ENCODE measurements around the gene GRID1. TPM values are rescaled to one million over a fixed set of nuclear protein-coding genes. Genes with fewer than 3 reads are reported as not detected.

GRID1 gene
- total RNA-seq, 4 donors from 2014 or later: 0.88 to 7.3 (median 4.1) TPM

DNA sequence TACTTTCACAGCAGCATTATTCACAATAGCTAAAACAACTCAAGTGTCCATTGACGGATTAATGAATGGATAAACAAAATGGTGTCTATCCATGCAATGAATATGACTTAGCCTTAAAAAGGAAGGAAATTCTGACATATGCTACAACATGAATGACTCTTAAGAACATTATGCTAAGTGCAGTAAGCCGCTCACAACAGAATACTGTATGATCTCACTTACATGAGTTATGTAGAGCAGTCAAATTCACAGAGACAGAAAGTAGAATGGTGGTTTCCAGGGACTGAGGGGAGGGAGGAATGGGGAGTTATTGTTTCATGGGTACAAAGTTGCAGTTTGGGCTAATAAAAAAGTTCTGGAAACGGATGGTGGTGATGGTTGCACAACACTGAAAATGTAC lies 282.0 kb downstream of the GRID1 start:
- H3K27me3 ChIP-seq: no peaks in the 10 kb centered on the region
- no peak for DNase-seq
- no peak overlapping the region for H3K27ac ChIP-seq
- H3K36me3 ChIP-seq: no peaks in the 10 kb centered on the region
- no peak overlapping the region for H3K4me3 ChIP-seq
- TF ChIP-seq CTCF (IDR thresholded peaks at IDR 0.05) (no peak), POLR2A (IDR thresholded peaks at IDR 0.05) (no peak)
- no peaks in the 10 kb centered on the region for H3K4me1 ChIP-seq
- intact Hi-C loops (cut with DNase I; ENCODE audit: low total_unique reads): no loop called here
- H3K9me3 ChIP-seq: no peaks in the 10 kb centered on the region

DNA sequence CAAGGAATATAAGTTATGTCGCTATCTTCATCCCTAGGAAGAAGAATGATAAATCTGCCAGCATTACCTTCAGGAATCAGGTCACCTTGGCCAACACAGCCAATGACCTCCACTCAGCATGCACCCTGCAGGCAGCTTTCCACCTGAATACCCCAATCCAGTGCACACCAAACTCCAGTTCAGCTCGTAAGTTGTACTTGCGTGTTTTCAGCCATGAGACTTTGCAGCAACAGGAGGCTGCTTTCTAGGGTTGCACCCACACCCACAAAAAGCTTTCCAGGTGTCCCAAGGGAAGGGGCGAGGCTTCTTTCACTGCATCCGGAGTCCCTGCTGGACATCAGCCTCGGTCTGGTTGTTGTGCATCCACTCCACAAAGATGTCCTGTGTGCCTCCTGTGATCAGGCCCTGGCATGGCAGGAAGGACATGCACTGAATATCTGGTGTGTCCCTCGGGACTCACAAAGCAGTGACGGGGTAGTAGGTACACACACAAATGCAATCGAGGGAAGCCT lies 282.9 kb downstream of the GRID1 start:
- Histone ChIP-seq H3K27ac (no peak overlapping the region), H3K4me1 (no peaks in the 10 kb centered on the region), H3K36me3 (no peaks in the 10 kb centered on the region), H3K4me3 (no peak overlapping the region), H3K27me3 (no peaks in the 10 kb centered on the region), H3K9me3 (no peaks in the 10 kb centered on the region)
- no peak for DNase-seq
- intact Hi-C loops (cut with DNase I; ENCODE audit: low total_unique reads): no loop called here
- TF ChIP-seq CTCF (IDR thresholded peaks at IDR 0.05): no peak
- TF ChIP-seq POLR2A (IDR thresholded peaks at IDR 0.05): no peak

DNA sequence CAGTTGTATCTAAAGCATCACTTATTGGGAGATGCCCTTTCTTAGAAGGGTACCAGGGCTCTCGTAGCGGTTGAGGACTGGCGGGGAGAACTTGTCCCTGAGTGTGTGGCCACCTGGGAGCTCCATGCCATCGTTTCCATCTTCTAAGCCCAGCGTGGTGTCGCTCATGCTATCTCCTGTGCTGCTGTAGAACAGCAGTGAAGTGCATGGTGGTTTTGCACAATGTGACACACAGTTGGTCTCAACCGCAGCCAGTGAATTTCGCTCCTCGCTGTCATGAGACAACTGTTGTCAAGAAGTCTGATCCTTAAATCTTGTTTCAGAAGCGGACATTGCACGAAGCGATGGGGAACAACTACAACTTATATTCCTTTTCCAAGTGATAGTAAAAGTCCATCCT lies 283.4 kb downstream of the GRID1 start:
- TF ChIP-seq POLR2A (IDR thresholded peaks at IDR 0.05) (no peak), CTCF (IDR thresholded peaks at IDR 0.05) (no peak)
- DNase-seq: no peak
- H3K27ac ChIP-seq: no peak overlapping the region
- no peak overlapping the region for H3K4me3 ChIP-seq
- no peaks in the 10 kb centered on the region for H3K4me1 ChIP-seq
- no peaks in the 10 kb centered on the region for H3K36me3 ChIP-seq
- H3K27me3 ChIP-seq: no peaks in the 10 kb centered on the region
- H3K9me3 ChIP-seq: no peaks in the 10 kb centered on the region
- intact Hi-C loops (cut with DNase I; ENCODE audit: low total_unique reads): no loop called here

DNA sequence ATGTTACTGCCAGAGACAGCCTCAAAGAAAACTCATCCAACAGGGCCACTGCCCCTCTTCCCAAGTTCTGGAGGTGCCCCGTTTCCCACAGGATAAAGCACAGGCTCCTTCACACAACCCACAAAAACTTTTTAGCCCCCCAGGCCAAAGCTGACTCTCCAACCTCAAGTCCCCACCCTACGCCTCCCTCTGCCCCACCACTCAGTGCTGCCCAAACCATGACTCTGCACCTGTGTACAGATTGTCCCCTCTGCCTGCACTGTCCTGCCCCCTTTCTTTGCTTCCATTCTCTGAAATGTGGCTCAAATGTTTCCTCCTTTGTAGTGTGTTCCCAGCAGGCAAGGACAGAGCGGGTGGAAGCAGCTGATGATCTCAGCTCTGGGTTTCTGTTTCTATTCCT lies 284.0 kb downstream of the GRID1 start:
- intact Hi-C loops (cut with DNase I; ENCODE audit: low total_unique reads): no loop called here
- DNase-seq: no peak

DNA sequence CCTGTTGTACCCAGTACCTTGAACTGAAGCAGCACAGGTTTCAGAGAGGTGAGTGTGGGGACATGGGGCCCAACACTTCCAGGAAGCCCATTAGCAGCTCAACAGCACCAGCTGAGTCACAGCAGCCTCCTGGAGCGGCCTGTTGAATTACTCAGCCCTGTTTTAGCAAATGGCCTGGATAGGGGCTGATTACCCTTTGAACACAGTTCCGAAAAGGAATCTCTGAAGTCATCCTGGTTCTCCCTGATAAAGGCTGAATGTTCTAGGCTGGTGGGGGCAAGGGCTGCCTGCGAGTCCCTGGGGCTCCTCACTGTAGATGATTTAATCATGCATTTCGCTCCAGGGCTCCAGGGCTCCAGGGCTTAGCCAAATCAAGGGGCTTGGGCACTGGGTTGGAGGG lies 287.5 kb downstream of the GRID1 start:
- no peaks in the 10 kb centered on the region for H3K27me3 ChIP-seq
- H3K9me3 ChIP-seq: no peaks in the 10 kb centered on the region
- H3K27ac ChIP-seq: no peak overlapping the region
- no peak for DNase-seq
- no peaks in the 10 kb centered on the region for H3K36me3 ChIP-seq
- TF ChIP-seq POLR2A (IDR thresholded peaks at IDR 0.05) (no peak), CTCF (IDR thresholded peaks at IDR 0.05) (no peak)
- no peaks in the 10 kb centered on the region for H3K4me1 ChIP-seq
- intact Hi-C loops (cut with DNase I; ENCODE audit: low total_unique reads): no loop called here
- H3K4me3 ChIP-seq: no peak overlapping the region

More for the DNA sequence above, 284.0 kb downstream of the GRID1 start:
- Histone ChIP-seq H3K9me3 (no peaks in the 10 kb centered on the region), H3K4me1 (no peaks in the 10 kb centered on the region), H3K36me3 (no peaks in the 10 kb centered on the region), H3K4me3 (no peak overlapping the region), H3K27me3 (no peaks in the 10 kb centered on the region), H3K27ac (no peak overlapping the region)
- TF ChIP-seq CTCF (IDR thresholded peaks at IDR 0.05) (no peak), POLR2A (IDR thresholded peaks at IDR 0.05) (no peak)
